GM18511 (cell line): ENCODE results near the gene PLD3.
"Not testable (repeated sequence)": the region's sequence is repeated elsewhere in the genome, so short reads cannot be mapped to it uniquely, and the experiment has no call there.

Source experiments
- ATAC-seq: cut with Tn5 transposase; IDR thresholded peaks from one replicate; pipeline ENCODE4 v1.9.1; 2021; ENCODE audit warnings: mild to moderate bottlenecking, moderate library complexity; ENCODE audit not compliant: unreplicated experiment

The PLD3 gene

GRCh38 chr19:40362160-40362559 is 13.7 kb downstream of the PLD3 start:
- no peak for ATAC-seq

DNA sequence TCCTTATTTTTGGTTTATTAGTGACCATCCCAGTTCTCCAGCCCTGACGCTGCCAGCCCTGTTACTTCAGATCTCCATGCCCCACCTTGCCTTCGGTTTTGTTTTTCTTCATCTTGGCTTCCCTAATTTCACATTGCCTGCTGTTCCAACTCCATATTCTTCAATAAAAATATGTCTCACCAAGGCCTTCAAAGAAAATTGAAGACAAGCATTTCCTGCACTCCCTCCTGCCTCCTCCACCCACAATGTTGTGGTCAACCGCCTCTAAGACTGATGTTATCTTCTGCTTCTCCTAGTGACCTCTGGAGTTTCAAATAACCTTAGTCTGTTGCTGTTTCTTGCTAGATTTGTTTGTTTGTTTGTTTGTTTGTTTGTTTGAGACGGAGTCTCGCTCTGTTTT is 14.6 kb downstream of the PLD3 start:
- ATAC-seq: no peak

DNA sequence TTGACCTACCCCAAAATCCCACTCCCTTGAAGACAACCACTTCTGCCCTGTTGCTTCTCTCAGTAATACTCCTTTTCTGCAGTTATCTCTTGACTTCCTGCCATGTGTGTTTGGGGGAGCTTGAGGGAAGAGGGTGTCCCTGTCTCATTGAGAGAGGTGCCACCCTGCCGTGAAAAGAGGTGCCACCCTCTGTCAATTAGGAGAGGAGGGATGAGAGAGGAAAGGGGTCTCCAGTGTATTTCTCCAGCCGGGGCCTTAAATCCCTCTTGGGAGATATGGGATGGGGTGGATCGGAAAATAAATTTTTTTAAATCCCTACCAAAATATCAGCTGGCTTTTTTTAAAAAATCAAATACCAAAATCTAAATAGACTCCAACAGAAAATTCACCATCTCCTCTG is 16.5 kb downstream of the PLD3 start:
- ATAC-seq: no peak

- ATAC-seq: no peak
These were observed 17.3 kb downstream of the PLD3 start for GRCh38 chr19:40365613-40366401.

DNA sequence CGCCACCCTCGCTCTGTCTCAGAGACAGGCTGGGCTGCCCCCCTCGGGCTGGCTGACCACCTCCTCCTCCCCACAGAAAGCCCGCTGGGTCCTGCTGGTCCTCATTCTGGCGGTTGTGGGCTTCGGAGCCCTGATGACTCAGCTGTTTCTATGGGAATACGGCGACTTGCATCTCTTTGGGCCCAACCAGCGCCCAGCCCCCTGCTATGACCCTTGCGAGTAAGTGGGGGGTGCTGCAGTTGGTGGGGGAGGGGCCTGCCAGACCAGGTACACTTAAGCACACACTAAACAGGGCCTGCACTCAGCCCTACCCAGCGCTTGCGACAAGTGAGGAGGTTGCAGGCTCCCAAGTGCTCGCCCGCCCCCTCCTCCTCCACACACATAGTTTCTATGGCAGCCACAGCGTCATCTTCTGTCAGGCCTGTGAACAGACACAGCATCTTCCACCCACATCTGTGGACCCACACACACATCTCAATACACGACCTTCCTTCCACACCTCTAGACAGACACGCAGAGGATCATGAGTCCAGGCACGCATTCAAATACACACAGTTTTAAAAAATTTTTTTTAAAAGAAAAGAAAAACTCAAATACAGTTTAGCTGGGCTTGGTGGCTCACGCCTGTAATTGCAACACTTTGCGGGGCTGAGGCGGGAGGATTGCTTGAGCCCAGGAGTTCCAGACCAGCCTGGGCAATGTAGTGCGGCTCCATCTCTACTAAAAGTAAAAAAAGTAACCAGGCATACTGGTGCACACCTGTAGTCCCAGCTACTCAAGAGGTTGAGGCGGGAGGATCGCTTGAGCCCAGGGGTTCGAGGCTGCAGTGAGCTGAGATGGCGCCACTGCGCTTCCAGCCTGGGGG is 18.4 kb downstream of the PLD3 start:
- no peak for ATAC-seq

DNA sequence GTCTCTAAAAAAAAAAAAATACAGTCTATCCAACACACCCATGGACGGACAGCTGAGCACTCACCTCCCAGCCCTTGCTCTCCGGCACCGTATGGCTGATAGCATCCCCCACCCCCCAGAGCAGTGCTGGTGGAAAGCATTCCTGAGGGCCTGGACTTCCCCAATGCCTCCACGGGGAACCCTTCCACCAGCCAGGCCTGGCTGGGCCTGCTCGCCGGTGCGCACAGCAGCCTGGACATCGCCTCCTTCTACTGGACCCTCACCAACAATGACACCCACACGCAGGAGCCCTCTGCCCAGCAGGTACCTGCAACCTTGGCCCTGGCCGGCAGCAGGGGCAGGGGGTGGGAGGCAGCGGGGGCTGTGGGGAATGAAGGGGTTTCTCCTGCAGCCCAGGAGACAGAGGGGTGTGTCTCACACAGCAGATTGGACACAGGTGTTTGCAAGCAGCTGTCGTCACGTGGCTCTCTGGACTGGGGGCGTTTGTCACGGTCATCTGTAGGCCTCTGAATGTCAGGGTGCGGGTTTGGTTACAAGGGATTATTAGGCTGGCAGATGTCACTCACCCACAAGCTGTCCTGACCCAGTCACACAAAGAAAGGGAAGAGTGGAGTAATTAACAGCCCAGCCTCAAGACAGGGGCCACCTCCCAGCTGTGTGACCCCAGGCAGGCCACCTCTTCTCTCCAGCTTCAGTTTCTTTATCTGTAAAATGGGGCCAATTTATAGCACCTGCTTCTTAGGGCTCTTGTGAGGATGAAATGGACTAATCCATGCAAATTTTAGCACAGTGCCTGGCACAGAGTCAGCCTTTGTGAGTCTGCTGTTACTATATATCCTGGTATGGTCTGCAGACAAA is 19.3 kb downstream of the PLD3 start:
- ATAC-seq: no peak

GRCh38 chr19:40369797-40370196 is 21.3 kb downstream of the PLD3 start:
- no peak for ATAC-seq

GRCh38 chr19:40370253-40370652 is 21.8 kb downstream of the PLD3 start:
- ATAC-seq: not testable (repeated sequence)

- ATAC-seq: no peak
These were observed 22.7 kb downstream of the PLD3 start for GRCh38 chr19:40370997-40371801.

DNA sequence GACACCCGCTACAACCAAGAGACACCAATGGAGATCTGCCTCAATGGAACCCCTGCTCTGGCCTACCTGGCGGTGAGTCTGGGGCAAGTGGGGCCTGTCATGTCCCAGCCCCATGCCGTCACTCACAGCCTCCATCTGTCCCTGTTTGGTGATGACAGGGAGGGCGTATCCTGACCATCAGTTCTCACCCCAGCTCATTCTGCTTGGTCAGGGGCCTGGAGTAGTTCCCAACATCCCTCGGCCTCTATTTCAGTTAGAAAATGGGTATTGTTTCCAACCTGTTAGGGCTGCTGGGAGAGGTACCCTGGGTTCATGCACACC is 23.3 kb downstream of the PLD3 start:
- no peak for ATAC-seq

- ATAC-seq: no peak
These were observed 25.6 kb downstream of the PLD3 start for GRCh38 chr19:40374084-40374483.

- no peak for ATAC-seq
These were observed 27.9 kb downstream of the PLD3 start for GRCh38 chr19:40376286-40376862.

GRCh38 chr19:40377876-40378385 is 29.4 kb downstream of the PLD3 start:
- no peak for ATAC-seq

- no peak for ATAC-seq
These were observed 30.0 kb downstream of the PLD3 start for GRCh38 chr19:40378509-40378908.

DNA sequence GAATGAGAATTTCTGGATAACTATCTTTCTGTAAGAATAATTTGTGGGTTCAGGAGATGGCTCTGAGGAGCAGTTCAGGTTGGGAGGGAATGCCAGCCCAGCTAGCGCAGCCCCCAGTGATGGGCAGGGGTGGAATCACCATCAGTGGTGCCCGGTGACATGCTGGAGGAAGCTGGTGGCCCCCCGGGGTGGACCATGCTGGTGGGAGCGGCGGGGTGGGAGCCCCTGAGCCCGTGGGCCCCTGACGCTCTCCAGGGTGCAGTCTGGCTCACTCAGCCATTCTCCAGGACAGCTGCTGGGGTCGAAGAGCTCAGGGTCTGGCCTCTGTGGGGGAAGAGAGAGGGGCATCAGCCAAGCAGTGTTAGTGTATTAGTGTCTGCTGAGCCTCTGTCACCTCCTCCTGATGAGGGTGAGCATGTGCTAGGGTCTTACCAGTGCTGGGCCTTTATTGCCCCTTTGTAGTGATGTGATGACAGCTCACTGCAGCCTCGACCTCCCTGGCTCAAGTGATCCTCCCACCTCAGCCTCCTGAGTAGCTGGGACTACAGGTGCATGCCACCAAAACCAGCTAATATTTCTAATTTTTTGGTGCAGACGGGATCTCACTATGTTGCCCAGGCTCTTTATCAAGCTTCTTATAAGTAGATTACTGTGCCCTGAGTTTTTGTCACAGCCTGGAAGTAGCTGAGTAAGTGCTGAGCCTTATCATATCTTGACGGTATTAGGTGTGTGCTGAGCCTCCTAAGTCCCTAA is 31.1 kb downstream of the PLD3 start:
- ATAC-seq: no peak

- ATAC-seq: no peak
These were observed 31.9 kb downstream of the PLD3 start for GRCh38 chr19:40380199-40381037.

DNA sequence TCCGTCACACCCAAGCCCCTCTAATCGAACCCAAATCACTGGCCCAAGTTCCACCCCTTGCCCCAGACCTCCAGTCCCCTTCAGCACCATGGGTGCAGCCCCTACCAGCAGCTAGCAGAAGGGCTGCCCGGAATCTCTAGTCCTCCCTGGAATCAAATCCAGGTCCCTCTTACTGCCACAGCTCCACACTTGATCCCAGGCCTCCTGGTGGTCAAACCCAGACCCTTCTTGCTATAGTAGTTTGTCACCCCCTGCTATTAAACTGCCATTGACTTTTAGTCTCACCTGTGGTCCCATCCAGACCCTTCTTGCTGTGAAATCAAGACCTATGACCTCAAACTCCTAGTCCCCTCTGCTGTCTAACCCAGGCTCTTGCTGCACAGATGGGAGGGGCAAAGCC is 32.8 kb downstream of the PLD3 start:
- ATAC-seq: no peak

- ATAC-seq: no peak
These were observed 35.3 kb downstream of the PLD3 start for GRCh38 chr19:40383668-40384248.
